Peyer's patch (tissue), 4 donors: ENCODE measurements around the gene CSNK1E.

ENCODE experiments used
- POLR2A ChIP-seq, 2 donors: fragments of 450-650 bp; IDR thresholded peaks; one replicate each; pipeline ENCODE4 v1.5.1; 2017; ENCODE audit warnings: antibody characterized with exemption in 2 of 2, mild to moderate bottlenecking in 2 of 2, moderate library complexity in 2 of 2
- TF ChIP-seq, protein P1 (sequence below), 6 experiments: fragments of 450-650 bp in 4 of 6; fragments of 200-600 bp in 2 of 6; sonication (generic) in 1 of 6; IDR thresholded peaks; one replicate each; pipeline ENCODE4 v1.5.1; 2017 to 2019; ENCODE audit warnings: antibody characterized with exemption in 6 of 6, mild to moderate bottlenecking in 3 of 6, moderate library complexity in 1 of 6

DNA sequence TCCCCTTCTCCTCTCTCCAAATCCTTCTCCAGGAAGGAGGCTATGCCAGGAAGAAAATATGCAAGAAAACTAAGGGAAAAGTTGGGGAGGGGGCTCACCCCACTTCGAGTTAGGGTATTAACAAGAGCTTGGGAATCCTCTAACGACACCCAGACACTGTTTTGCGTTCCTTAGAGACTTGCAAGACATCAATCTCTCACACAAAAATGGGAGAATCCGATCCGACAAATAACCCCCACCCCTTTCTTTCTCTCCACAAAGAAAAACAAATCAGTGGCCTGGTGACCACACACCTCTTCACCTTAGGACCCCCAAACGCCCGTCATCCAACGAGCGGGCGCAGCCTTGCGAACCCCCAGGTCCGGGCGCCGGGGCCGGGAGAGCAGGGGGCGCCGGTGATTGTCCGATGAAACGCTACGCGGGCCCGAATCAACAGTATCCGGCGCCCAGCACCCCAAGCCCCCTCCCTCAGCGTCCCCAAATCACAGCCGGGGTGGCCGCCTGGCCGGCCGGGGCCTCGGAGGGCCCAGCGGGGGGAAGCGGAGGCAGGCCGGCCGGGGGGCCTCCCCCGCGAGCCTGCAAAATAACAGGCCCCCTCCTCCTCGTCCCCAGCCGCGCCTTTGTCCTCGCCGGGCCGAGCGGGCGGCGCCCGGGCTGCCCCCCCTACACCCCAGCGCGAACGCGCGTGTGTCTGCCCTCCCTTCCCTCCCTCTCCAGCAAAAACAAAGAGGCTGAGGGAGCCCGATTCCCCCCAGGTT is 690 bp downstream of the CSNK1E start:
- no peak for TF ChIP-seq POLR2A (IDR thresholded peaks at IDR 0.05)
- TF ChIP-seq, protein P1, sequence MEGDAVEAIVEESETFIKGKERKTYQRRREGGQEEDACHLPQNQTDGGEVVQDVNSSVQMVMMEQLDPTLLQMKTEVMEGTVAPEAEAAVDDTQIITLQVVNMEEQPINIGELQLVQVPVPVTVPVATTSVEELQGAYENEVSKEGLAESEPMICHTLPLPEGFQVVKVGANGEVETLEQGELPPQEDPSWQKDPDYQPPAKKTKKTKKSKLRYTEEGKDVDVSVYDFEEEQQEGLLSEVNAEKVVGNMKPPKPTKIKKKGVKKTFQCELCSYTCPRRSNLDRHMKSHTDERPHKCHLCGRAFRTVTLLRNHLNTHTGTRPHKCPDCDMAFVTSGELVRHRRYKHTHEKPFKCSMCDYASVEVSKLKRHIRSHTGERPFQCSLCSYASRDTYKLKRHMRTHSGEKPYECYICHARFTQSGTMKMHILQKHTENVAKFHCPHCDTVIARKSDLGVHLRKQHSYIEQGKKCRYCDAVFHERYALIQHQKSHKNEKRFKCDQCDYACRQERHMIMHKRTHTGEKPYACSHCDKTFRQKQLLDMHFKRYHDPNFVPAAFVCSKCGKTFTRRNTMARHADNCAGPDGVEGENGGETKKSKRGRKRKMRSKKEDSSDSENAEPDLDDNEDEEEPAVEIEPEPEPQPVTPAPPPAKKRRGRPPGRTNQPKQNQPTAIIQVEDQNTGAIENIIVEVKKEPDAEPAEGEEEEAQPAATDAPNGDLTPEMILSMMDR (IDR thresholded peaks at IDR 0.05), result no peak
